ENCODE results near the gene FRAS1.
"Not testable (repeated sequence)": the region's sequence is repeated elsewhere in the genome, so short reads cannot be mapped to it uniquely, and the experiment has no call there.

Gene FRAS1

GRCh38 chr4:78166622-78167021 is 109.5 kb downstream of the FRAS1 start:
- no peak for DNase-seq

GRCh38 chr4:78167510-78167909 is 110.4 kb downstream of the FRAS1 start:
- DNase-seq = no peak

GRCh38 chr4:78168029-78168428 is 110.9 kb downstream of the FRAS1 start:
- DNase-seq = peak; percentile 45

- DNase-seq = no peak
These were observed 112.6 kb downstream of the FRAS1 start for GRCh38 chr4:78169728-78170127.

DNA sequence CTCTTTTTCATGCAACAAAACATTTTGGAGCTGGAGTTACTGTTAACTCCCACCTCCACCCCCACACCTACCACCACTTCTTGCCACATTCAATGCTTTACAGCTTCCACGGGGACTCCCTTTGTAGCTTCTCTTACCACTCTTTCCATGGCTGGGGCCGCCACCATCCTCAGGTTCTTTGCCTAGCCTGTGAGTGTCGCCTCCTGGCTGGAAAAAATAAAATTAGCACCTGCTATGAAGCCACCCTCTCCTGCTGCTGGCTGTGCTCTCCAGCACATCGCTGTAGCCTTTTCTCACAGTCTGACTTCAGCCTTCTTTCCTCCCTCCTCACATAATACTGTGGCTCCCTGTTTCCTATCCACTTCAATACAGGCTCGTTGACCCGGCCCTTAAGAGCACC is 114.4 kb downstream of the FRAS1 start:
- DNase-seq = no peak

GRCh38 chr4:78174891-78175290 is 117.8 kb downstream of the FRAS1 start:
- DNase-seq = no peak

- no peak for DNase-seq
These were observed 122.1 kb downstream of the FRAS1 start for GRCh38 chr4:78179196-78179595.

- not testable (repeated sequence) for DNase-seq
These were observed 124.6 kb downstream of the FRAS1 start for GRCh38 chr4:78181681-78182234.

DNA sequence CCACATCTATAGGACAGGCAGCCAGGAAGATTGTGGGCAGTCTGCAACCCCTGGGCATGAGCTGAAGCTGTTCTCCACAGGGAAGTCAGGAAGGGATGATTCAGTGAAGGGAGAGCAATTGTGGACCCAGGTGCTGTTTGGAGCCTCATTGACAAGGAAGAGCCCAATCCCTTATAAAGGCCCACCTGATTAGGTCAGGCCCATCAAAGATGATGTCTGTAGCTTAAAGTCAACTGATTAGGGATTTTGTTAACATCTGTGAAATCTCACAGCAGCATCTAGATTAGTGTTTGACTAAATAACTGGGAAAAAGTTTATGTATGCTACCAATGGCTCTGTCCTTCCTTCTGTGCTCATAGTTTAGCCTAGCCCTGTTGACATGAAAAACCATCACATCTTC is 127.5 kb downstream of the FRAS1 start:
- DNase-seq = no peak

- no peak for DNase-seq
These were observed 128.0 kb downstream of the FRAS1 start for GRCh38 chr4:78185117-78185516.

GRCh38 chr4:78186597-78187543 is 129.7 kb downstream of the FRAS1 start:
- DNase-seq = no peak

DNA sequence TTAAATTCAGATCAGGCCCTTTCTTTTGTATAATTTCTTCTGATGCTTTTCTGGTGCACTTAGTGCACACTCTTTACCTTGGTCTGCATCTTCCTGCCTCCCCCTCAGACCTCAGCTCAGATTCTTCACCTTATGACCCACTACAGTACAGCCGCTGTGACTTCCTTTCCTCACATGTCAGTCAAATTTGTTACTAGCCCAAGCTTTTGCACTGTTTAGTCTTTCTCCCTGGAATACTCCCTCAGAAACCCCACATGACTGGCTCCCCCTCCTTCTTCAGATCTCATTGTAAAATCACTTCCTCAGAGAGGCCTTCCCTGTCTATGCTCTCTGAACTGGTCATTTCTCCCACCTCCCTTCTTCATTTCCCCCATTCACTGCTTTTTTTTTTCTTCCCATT is 132.9 kb downstream of the FRAS1 start:
- no peak for DNase-seq

DNA sequence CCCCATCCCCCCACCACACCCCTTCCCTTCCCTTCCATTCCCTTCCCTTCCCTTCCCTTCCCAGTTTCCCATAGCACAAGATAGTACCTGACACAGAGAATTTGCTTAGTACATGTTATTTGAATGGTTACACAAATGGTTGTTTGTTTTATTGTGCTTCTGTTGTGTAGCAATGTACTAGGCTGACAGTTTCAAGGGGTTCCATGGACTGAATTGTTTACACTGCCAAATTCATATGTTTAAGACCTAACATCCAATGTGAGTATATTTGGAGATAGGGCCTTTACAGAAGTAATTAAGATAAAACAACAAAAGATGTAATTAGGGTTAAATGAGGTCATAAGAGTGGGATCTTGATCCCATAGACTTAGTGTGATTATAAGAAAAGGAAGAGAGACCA is 133.5 kb downstream of the FRAS1 start:
- no peak for DNase-seq

- DNase-seq = no peak
These were observed 140.8 kb downstream of the FRAS1 start for GRCh38 chr4:78197947-78198346.

GRCh38 chr4:78199984-78200383 is 142.9 kb downstream of the FRAS1 start:
- no peak for DNase-seq

DNA sequence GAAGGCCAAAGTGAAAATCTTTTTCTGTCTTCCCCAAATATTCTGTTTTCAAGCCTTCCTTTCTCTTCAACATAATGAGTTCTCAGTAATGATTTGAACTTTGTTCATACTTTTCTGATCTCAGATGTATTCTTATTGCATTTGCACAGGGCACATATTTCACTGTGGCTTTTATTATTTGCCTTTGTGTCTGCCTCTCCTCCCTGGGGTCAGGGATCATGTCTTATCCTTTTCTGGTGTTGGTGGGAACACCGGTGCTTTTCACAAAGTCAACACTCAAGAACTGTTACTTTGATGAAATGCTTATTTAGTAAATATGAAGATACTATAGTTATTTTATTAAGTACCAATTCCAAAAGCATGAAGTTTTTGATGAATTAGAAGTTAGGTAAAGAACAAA is 143.8 kb downstream of the FRAS1 start:
- DNase-seq = no peak

- DNase-seq = no peak
These were observed 147.1 kb downstream of the FRAS1 start for GRCh38 chr4:78204176-78204575.

DNA sequence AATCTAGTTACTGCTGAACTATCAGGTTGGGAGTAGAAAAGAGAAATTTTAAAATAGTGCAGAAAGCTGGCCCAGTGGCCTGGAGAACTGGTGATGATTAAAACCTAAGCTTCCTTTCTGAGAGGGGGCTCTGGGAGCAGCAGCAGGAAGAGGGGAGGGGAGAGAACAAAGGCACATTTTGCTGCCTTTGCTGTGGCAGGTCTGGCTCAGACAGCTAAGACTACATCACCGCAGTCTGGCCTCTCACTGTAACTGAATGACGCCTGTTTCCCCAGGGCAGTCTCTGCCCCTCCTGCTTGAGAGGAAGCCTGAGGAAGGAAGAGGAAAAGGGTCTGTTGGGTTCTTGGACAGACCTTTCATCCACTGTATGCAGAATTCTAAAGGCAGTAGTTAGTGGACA is 148.5 kb downstream of the FRAS1 start:
- no peak for DNase-seq

DNA sequence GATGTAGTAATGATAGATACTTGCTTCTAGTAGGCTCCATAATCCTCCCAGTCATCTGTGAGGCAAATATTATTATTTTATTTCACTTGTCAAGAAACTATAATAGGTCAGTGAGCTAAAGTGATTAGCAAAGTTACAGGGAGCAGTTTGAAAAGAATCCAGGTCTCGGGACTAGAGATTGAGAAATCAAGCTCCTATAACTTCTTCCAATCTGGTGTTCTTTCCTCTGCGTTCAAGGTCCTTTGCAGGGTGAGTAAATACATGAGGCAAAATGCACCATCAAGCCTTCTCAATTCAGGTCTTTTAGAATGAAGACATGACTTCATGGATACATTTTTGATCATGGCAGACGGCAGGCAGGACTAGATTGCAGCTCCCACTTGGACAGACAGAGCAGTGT is 150.4 kb downstream of the FRAS1 start:
- no peak for DNase-seq

GRCh38 chr4:78207951-78208350 is 150.8 kb downstream of the FRAS1 start:
- DNase-seq = no peak

DNA sequence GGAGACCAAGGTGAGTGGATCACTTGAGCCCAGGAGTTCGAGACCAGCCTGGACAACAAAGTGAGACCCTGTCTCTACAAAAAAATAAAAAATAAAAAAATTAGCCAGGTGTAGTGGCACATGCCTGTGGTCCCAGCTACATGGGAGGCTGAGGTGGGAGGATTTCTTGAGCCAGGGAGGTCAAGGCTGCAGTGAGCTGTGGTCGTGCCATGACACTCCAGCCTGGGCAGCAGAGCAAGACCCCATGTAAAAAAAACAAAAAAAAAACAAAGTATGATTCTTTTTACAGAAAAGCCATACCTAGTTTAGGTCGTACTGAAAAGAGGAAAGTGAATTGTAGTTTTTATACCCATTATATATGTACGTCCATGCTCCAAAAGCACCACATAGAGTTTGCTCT is 151.8 kb downstream of the FRAS1 start:
- not testable (repeated sequence) for DNase-seq

DNA sequence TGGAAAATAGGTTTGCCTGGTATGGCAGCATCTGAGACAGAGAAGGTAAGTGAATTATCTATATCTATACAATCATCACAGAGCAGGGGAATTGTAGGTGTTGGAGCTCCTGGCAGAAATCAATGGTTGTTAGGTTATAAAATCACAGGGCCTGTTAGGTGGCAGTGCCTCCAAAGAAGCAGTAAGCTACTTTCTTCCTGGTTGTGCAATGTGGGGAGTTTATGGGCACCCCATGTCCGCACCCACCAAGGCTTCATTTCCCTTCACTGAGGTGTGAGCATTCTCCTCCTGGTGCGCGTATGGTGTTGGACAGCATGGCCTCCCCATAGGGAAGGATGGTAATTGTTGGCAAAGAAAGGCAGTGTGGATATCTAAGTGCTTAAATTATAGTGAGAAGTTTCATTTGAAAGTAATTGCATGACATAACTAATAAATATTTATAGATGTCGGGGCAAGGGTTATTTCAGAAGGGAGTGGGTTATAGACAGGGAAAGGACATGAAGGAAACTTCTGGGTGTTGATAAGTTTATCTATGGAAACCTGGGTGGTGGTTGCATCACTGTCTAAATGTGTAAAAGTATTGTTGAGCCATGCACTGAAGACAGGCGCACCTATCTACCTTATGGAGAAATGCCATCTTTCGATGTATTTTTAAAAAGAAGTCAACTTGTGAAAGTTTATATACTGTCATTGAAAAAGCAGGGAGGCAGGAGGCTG is 153.7 kb downstream of the FRAS1 start:
- DNase-seq = no peak

DNA sequence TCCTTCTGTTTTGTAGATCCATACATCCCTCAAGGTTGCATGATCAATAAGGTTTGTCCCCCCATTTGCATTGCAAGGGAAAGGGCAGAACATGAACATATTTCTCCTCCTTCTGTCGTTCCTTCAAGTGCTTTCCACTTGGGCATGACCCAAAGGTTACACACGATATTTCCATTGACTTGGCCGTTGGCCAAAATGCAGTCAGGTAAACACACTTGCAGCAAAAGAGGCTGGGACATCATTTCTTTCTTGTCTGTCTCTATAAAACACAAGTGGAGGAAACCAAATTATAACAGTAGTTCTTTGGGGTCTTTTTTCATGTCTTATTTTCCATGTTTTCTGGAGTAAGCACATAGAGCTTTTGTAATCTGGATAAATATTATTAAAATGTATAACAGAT is 156.1 kb downstream of the FRAS1 start:
- DNase-seq = peak; percentile 41

DNA sequence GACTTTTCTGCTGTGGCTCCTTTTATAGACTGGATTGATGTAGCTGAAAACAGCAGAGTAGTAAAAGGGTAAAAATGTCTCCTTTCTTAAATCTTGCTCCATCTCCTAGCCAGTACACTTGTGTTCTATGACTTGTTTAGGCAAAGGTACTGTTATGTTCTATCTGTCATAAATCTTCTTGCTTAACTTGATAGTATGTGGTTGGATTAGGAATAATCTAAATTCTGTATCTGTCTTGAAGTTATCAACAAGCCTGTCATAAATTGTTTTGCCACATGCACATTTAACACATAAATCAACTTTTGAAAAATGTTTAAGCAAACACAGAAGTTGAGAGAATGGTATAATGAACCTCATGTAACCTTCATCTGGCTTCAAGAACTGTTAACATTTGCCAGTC is 157.0 kb downstream of the FRAS1 start:
- DNase-seq = no peak

Data from NCI-H1092 treated with DMSO at 0.1 percent for 48 hours (cell line).